ENCODE results near the gene CACNA1I.
A peak's percentile ranks its signal among the peaks of the same experiment; 100 is the strongest.

CACNA1I gene

DNA sequence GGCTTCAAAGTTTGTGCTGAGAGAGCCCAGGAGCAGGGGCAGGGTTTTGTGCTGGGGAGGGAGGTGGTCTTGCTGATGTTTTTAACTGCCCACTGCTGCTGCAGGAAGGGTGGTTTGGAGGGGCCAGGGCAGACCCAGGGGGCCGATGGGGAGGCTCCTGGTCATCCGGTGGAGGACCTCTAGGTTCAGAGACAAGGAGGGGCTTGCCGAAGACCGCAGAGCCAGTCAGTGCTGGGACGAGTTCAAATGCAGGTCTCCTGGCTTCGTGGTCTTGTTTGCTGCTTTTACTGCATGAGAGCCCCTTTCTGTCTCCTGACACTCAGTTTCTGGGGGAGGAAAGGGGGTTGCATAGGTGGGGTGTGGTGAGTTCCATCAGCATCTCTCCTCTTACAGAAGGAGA, 26.0 kb downstream of the CACNA1I start:
- ATAC-seq = no peak
- Mint-ChIP-seq H3K27ac (no peak overlapping the region), H3K4me3 (no peak overlapping the region), H3K27me3 (peaks cover 33% of the 10 kb centered on the region), H3K9me3 (no peaks in the 10 kb centered on the region), H3K4me1 (peaks cover 29% of the 10 kb centered on the region)
- DNase-seq = no peak

DNA sequence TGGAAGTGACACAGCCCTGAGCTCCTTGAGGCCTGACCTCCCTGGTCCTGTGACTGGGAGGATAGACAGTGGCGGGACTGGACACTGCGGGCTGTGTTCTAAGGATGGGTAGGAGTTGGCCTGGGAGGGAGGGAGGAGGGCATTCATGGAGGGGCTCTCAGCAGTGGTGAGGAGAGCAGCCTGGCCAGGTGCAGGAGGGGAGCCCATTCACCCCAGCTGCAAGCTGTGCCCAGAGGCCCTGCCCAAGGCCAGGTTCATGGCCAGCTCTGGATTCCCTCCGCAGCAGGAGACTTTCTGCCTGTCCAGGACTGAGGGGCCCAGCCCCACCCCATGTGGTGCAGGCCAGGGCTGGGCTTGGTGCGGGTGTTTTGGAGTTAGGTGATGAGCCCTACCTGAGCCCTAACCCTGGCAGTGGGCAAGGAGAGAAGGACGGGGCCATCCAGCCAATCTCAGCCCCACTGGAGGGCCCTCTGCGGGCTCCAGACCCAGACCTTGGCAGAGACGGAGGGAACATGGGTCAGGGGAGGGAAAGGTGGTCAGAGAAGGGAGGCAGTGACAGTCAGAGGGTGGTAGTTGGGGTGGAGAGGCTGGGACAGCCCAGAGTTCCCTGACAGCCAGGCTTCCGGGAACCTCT, 26.8 kb downstream of the CACNA1I start:
- Mint-ChIP-seq H3K27ac (no peak overlapping the region), H3K9me3 (no peaks in the 10 kb centered on the region), H3K27me3 (peaks cover 33% of the 10 kb centered on the region), H3K4me3 (no peak overlapping the region), H3K4me1 (peaks cover 35% of the 10 kb centered on the region)
- no peak for ATAC-seq
- DNase-seq = no peak

DNA sequence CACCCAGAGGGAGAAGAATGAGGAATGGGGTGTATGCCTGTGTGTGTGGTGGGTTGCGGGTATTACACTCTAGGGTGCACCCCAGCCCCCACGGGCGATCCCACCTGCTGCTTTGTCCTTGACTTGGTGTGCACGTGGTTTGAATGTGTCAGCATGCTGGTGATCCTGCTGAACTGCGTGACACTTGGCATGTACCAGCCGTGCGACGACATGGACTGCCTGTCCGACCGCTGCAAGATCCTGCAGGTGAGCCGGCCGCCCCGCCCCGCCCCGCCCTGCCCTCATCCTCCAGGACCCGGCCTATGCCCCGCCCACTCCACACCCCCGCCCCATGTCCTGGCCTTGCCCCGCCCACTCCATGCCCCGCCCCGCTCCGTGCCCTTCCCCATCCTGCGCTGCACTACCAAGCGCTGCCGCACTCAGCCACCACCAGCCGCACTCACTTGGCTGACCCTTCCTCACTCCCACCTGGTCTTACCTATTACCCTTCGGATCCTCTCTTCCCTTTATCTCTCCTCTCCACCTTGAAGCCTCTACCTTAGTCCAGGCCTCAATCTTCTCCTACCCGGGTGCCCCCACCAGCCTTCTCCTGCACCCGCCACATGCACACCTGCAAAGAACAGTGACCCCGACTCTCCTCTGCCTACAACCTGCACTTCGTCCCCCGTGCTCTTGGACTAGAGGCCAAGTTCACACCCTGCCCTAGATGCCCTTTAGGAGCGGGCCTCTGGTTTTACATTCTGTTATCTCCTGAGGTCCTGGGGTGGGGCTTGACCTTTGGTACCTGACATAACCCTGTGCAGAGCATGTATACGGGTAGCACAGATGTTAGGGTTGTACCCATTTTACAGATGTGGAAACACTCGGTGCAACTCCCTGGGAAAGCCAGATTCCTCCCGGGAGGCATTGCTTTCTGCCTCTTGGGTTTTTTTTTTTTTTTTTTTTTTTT, 27.7 kb downstream of the CACNA1I start:
- Mint-ChIP-seq H3K27ac (no peak overlapping the region), H3K27me3 (peaks cover 33% of the 10 kb centered on the region), H3K9me3 (peaks cover 0 to 4% of the 10 kb centered on the region in 2 donors), H3K4me3 (peak overlapping the region; percentile 3 to 14), H3K4me1 (peaks cover 45% of the 10 kb centered on the region)
- peak; percentile 49 to 59 for DNase-seq
- peak; percentile 75 for ATAC-seq

DNA sequence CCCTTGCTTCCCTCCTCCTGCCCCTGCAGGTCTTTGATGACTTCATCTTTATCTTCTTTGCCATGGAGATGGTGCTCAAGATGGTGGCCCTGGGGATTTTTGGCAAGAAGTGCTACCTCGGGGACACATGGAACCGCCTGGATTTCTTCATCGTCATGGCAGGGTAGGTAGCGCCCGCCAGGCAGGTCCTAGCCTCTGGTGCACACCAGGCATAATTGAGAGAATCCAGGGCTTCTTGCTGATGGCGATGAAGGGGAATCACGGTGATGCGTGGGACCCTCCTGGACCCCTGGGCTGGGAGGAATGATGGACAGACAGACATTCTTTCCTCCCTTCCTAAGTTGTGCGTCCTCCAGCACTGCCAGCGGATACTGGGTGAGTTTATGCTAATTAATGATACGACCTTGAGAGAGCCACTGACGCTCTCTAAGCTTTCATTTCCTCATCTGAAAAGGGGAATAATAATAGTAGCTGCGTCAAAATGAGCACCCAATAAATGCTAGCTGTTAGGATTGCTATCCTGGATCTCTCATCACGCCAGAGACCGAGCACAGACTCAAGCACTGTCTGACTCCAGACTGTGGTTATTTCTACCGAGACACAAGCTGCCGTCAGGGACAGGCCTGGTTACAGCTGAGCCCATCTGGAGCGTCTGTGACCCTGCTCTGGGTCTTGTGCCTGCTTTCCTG, 30.1 kb downstream of the CACNA1I start:
- H3K4me1 Mint-ChIP-seq = peaks cover 47% of the 10 kb centered on the region
- H3K27me3 Mint-ChIP-seq = peaks cover 31% of the 10 kb centered on the region
- ATAC-seq (no peak), DNase-seq (no peak)
- peaks cover 0 to 7% of the 10 kb centered on the region in 2 donors for H3K9me3 Mint-ChIP-seq
- H3K27ac Mint-ChIP-seq = no peak overlapping the region
- no peak overlapping the region for H3K4me3 Mint-ChIP-seq

DNA sequence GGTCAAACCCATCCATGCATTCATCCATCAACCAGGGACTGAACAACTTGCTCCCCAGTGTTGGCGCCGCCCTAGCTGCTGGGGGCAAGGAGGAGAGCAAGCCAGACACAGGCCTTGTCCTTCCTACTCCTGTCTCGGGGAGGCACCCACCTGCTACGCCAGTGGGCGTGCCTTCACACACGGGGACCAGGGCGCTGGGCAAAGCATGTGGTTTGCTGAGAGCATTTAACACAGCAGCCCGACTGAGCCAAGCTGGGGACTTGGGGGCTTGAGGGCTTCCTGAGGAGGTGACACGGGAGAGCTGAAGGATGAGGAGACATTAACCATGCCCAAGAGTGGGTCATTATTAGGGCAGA, 30.6 kb downstream of the CACNA1I start:
- Mint-ChIP-seq H3K4me3 (no peak overlapping the region), H3K9me3 (peaks cover 0 to 7% of the 10 kb centered on the region in 2 donors), H3K27ac (no peak overlapping the region), H3K4me1 (peaks cover 47% of the 10 kb centered on the region), H3K27me3 (peaks cover 26% of the 10 kb centered on the region)
- no peak for DNase-seq
- ATAC-seq = no peak

DNA sequence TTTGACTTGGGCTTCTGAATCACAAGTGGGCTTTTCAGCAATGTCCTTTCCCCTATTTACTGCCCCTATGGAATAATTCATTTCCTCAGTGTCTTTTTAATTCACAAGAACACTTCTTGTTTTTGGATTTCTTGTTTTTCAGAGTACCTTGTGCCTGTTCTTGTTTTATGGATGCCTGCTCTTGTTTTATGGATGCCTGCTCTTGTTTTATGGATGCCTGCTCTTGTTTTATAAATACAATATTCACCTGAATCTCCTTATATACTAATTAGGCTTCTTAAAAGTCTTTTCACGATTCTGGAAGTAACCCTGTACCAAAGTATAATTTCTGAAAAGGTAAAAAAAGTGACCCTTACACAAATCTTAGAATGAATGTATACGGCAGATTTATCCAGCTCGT, 32.8 kb downstream of the CACNA1I start:
- H3K27me3 Mint-ChIP-seq = peaks cover 5% of the 10 kb centered on the region
- ATAC-seq (no peak), DNase-seq (no peak)
- peaks cover 38% of the 10 kb centered on the region for H3K4me1 Mint-ChIP-seq
- peaks cover 0 to 7% of the 10 kb centered on the region in 2 donors for H3K9me3 Mint-ChIP-seq
- H3K27ac Mint-ChIP-seq = no peak overlapping the region
- no peak overlapping the region for H3K4me3 Mint-ChIP-seq

DNA sequence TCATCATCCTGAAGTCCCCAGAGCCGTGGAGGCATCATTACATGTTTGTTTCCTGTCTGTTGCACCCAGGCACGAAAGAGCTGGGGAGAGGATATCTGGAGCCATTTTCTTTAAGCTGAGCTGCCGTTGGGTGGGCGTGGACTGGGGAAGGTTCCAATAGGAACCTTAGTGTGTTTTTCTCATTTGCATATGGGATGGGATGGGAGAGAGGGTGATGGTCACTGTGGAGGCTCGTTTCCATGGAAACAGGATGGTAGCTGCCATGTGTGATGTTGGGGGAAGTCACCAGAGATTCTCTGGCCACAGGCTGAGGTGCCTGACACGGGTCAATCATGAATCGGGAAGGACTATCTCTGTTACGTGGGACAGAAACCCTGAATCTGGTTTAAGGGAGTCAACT, 39.7 kb downstream of the CACNA1I start:
- peaks cover 6% of the 10 kb centered on the region for H3K27me3 Mint-ChIP-seq
- peaks cover 0 to 8% of the 10 kb centered on the region in 2 donors for H3K9me3 Mint-ChIP-seq
- DNase-seq (no peak), ATAC-seq (no peak)
- H3K27ac Mint-ChIP-seq = no peak overlapping the region
- no peak overlapping the region for H3K4me3 Mint-ChIP-seq
- H3K4me1 Mint-ChIP-seq = peaks cover 18% of the 10 kb centered on the region

DNA sequence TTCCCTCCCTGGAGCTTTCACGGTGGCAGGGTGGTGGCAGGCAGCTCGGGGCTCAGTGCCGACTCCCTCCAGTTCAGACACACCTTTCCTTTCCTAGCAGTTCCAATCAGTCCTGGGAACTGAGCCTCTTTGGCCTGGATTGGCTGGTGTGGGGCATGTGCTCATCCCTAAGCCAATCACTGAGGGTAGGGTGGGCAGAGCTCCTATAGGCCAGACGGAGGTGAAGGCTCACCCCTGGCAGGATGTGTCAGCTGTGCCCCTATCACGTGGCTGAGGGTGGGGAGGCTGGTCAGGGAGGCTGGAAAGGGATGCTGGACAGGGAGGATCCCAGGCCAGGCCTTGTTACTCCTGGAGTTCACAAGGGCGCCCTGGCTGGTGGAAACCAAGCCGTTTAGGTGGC, 40.2 kb downstream of the CACNA1I start:
- peaks cover 18% of the 10 kb centered on the region for H3K4me1 Mint-ChIP-seq
- DNase-seq = no peak
- peaks cover 0 to 8% of the 10 kb centered on the region in 2 donors for H3K9me3 Mint-ChIP-seq
- H3K27me3 Mint-ChIP-seq = peaks cover 6% of the 10 kb centered on the region
- H3K4me3 Mint-ChIP-seq = no peak overlapping the region
- ATAC-seq = no peak
- H3K27ac Mint-ChIP-seq = no peak overlapping the region

DNA sequence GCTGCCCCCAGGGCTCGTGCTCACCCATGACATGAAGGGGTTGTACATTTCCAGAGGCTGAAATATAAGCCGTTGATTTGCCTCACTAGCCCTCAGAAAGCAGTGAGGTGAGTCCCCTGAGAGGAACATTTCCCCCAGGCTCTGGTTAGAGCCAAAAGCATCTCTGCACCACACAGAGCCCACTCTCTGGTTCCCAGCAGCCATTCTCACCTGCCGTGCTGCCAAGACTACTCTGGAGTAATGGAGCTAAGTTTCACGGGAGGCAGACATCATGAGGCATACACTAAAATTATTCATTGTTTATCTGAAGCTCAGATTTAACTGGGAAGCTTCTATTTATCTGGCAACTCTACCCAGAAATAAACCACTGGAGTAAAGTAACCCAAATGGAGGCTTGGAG, 40.8 kb downstream of the CACNA1I start:
- H3K9me3 Mint-ChIP-seq = peaks cover 0 to 8% of the 10 kb centered on the region in 2 donors
- no peak overlapping the region for H3K27ac Mint-ChIP-seq
- H3K4me3 Mint-ChIP-seq = no peak overlapping the region
- no peak for ATAC-seq
- H3K4me1 Mint-ChIP-seq = peaks cover 18% of the 10 kb centered on the region
- DNase-seq = no peak
- H3K27me3 Mint-ChIP-seq = peaks cover 6% of the 10 kb centered on the region

DNA sequence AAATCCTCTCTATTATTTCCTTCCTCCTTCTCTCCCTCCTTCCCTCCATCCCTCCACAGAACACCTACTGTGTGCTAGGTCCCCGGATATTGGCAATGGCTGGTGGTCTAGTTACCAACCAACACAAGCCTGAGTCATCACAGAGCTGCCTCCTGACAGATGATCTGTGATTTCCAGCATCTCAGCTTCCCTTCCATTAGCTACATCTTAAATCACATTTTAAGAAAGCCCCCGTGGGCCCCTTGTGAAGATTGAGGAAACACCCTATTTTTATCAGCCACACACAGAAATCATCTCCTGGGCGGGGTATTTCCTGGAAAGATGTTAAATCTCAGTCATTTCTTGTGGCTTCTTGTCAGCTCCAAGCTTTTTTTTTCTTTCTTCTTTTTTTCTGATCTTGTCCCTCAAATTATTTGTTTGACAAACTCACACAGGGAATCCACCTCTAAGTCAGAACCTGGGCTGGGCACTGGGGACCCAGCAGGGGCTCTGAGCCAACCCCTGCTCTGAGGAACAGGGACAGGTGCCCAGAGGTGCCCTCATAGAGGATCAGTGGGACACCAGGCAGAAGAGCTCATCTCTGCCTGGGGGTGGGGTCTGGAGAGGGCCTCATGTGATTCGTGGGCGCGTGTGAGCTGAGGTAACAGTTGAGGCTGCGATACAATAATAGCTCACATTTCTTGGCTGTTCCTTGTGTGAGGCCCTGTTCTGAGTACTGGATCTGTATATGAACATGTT, 42.4 kb downstream of the CACNA1I start:
- H3K4me3 Mint-ChIP-seq = peak overlapping the region; percentile 4 to 53
- peaks cover 11% of the 10 kb centered on the region for H3K27me3 Mint-ChIP-seq
- ATAC-seq (peak; percentile 72), DNase-seq (peak in 1 of 2 donors; percentile 40)
- peaks cover 31% of the 10 kb centered on the region for H3K4me1 Mint-ChIP-seq
- H3K9me3 Mint-ChIP-seq = peaks cover 0 to 8% of the 10 kb centered on the region in 2 donors
- no peak overlapping the region for H3K27ac Mint-ChIP-seq

DNA sequence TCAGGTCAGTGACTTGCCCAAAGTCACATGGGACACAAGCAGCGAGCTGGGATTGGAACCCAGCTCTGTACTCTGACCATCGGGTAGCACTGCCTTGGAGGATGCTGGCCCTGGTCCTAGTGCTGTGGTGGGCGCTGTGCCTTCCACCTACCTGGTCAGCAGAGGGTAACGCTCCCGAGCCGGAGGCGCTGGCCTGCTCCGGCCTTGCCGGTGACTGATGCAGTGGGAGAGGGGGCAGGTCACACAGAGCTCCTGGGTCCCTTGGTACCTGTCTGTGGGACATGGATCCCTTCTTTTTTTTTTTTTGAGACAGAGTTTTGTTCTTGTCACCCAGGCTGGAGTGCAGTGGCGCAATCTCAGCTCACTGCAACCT, 43.0 kb downstream of the CACNA1I start:
- H3K27ac Mint-ChIP-seq = no peak overlapping the region
- H3K4me3 Mint-ChIP-seq = peak overlapping the region in 1 of 2 donors; percentile 4
- H3K9me3 Mint-ChIP-seq = peaks cover 0 to 8% of the 10 kb centered on the region in 2 donors
- DNase-seq = no peak
- peaks cover 17% of the 10 kb centered on the region for H3K27me3 Mint-ChIP-seq
- no peak for ATAC-seq
- peaks cover 37% of the 10 kb centered on the region for H3K4me1 Mint-ChIP-seq

DNA sequence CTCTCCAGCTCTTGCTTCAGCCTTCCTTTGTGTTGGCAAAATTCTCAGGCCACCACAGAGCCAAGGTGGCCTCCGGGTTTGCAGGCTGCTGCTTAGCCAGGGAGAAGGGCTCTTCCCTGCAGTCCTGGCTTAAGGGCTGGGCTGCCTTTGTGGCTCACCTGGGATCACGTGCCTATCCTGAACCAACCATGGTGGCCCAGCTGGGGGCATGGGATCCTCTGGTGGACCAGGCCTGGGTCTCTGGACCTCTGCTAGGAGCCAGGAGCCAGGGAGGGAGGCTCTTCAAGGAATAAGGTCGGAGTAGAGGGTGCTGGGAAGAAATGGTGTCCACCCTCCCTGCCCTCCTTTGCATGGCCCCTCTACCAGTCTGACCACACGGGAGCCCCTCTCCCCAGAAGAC, 43.9 kb downstream of the CACNA1I start:
- ATAC-seq (no peak), DNase-seq (no peak)
- peaks cover 18% of the 10 kb centered on the region for H3K27me3 Mint-ChIP-seq
- H3K27ac Mint-ChIP-seq = no peak overlapping the region
- H3K4me3 Mint-ChIP-seq = no peak overlapping the region
- peaks cover 37% of the 10 kb centered on the region for H3K4me1 Mint-ChIP-seq
- peaks cover 0 to 8% of the 10 kb centered on the region in 2 donors for H3K9me3 Mint-ChIP-seq

DNA sequence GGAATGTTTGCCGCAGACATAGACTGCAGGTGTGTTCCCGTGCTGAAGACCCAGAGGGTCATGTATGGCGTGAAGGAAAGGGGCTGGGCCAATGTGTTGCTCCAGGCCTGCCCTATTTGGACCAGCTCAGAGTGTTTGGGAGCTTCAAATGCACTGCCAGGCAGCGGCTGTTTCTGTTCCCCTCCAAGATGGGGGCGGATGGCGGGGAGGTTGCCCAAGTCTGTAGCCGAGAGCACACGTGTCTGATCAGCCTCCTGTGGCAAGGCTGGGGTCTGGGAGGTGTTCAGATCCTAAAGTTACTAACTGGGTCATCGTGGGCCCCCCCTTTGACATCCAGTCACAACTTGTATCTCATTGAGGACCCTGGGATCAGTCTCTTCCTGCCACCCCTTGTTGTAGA, 45.5 kb downstream of the CACNA1I start:
- H3K27me3 Mint-ChIP-seq = peaks cover 18% of the 10 kb centered on the region
- peaks cover 37% of the 10 kb centered on the region for H3K4me1 Mint-ChIP-seq
- no peak overlapping the region for H3K27ac Mint-ChIP-seq
- DNase-seq = no peak
- peaks cover 0 to 8% of the 10 kb centered on the region in 2 donors for H3K9me3 Mint-ChIP-seq
- H3K4me3 Mint-ChIP-seq = no peak overlapping the region
- ATAC-seq = no peak

DNA sequence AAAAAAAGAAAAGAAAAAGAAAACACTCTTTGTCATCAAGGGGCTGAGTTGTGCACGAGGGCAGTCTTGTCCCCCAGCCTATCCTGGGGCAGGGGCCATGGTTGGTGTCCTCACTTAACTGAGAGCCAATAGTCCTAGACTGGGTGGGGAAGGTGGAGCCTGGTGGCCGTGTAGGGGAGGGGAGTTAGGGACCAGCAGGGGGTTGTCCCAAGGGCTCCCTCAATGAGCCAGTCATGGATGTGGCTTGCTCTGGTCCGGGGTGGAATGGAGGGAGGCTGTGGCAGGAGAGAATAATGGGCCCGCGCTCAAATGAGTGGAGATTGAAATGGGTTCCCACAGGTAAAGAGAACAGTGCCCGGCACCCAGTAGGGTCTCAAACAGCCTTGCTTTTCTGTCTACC, 46.2 kb downstream of the CACNA1I start:
- ATAC-seq = no peak
- Mint-ChIP-seq H3K4me3 (peak overlapping the region in 1 of 2 donors; percentile 34), H3K9me3 (peaks cover 0 to 4% of the 10 kb centered on the region in 2 donors), H3K4me1 (peaks cover 37% of the 10 kb centered on the region), H3K27ac (no peak overlapping the region), H3K27me3 (peaks cover 18% of the 10 kb centered on the region)
- DNase-seq = no peak

DNA sequence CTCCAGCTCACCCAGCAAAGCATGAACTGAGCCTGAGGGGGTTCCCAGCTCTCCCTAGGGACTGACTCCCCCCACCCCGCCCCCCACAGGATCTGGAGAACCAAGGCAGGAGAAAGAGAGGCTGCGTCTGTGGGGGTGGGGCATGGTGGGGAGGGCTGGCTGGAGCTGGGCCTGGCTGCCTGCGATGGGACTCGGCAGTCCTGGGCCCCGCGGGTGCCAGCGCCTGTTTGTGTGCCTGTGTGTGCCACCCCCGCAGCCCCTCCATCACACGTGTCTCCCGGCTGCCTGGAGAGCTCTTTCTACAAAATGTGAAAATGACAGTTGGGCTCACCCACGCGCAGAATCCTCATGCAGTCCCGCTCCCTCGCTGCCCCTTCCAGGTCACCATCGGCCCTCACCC, 46.8 kb downstream of the CACNA1I start:
- Mint-ChIP-seq H3K4me3 (peak overlapping the region in 1 of 2 donors; percentile 19), H3K9me3 (no peaks in the 10 kb centered on the region), H3K27me3 (peaks cover 18% of the 10 kb centered on the region), H3K4me1 (peaks cover 37% of the 10 kb centered on the region), H3K27ac (no peak overlapping the region)
- ATAC-seq (no peak), DNase-seq (peak in 1 of 2 donors; percentile 24)

All from stimulated activated naive CD8-positive, alpha-beta T cell treated with anti-CD3 and anti-CD28 coated beads, Interleukin-15, amount 100 ng/mL, for 72 hours (primary cell).